ENCODE data around the gene RAD51D.

- TF ChIP-seq CTCF (IDR thresholded peaks at IDR 0.05): no peak
- no peak for TF ChIP-seq POLR2A (IDR thresholded peaks at IDR 0.05)
Observed at GRCh38 chr17:35084987-35085386, 34.7 kb downstream of the RAD51D start.
